Measurements from ENCODE around the gene BRPF3.

DNA sequence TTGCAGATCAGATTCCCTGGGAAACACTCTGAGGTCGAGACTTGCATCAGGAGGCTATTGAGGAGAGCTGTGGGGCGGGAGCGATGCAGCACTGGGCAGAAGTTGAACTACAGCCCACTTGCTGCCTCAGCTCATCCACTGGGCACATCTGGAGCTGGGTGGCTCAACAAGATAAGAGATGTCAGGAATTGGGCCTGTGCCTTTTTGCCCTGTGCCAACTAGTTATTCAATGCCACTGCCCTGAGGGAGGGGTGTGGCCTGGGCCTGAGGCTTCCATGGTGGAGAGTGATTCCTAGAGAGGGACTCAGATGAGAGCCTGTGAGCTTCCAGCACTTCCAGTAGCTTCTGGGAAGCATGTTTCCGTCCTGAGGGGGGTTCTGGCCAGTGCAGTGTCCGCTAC lies 32.7 kb downstream of the BRPF3 start:
- TF ChIP-seq, protein P1, sequence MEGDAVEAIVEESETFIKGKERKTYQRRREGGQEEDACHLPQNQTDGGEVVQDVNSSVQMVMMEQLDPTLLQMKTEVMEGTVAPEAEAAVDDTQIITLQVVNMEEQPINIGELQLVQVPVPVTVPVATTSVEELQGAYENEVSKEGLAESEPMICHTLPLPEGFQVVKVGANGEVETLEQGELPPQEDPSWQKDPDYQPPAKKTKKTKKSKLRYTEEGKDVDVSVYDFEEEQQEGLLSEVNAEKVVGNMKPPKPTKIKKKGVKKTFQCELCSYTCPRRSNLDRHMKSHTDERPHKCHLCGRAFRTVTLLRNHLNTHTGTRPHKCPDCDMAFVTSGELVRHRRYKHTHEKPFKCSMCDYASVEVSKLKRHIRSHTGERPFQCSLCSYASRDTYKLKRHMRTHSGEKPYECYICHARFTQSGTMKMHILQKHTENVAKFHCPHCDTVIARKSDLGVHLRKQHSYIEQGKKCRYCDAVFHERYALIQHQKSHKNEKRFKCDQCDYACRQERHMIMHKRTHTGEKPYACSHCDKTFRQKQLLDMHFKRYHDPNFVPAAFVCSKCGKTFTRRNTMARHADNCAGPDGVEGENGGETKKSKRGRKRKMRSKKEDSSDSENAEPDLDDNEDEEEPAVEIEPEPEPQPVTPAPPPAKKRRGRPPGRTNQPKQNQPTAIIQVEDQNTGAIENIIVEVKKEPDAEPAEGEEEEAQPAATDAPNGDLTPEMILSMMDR (IDR thresholded peaks at IDR 0.05), result no peak
- no peak for TF ChIP-seq ZFX (IDR thresholded peaks at IDR 0.05; ENCODE audit: borderline replicate concordance)
